Fibroblast of skin of left biceps (primary cell): ENCODE measurements around the gene ZC3H4.
"Not testable (repeated sequence)": the region's sequence is repeated elsewhere in the genome, so short reads cannot be mapped to it uniquely, and the experiment has no call there.

Experiments used
- DNase-seq, 2 experiments: peaks; one replicate each; pipeline ENCODE4 v3.0.0-alpha.2; 2013; ENCODE audit warnings: low read depth in 2 of 2

The ZC3H4 gene

GRCh38 chr19:47107953-47108746, 5.4 kb downstream of the ZC3H4 start:
- DNase-seq: no peak

GRCh38 chr19:47107202-47107952, 6.2 kb downstream of the ZC3H4 start:
- no peak for DNase-seq

GRCh38 chr19:47106821-47107201, 6.8 kb downstream of the ZC3H4 start:
- DNase-seq: no peak

GRCh38 chr19:47105874-47106273, 7.7 kb downstream of the ZC3H4 start:
- DNase-seq: no peak

DNA sequence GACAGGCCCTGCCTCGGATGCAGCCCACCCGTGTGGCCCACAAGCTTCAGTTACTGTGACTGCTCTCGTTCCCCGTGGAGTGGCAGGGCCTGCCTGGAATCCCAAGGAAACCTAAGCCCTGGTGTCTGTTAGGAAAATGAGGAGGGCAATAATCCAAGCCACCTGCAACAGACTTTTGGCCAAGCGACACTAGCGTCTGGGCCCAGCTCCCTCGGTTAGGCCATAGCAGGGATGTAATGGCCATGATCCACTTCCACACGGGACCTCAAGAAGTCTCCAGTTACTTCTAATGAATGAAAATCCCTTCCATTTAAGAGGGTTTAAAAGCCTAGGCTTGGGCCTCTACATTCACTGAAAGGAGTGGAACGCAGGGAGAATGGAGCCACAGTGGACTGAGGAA, 8.9 kb downstream of the ZC3H4 start:
- no peak for DNase-seq

- no peak for DNase-seq
Observed at GRCh38 chr19:47102346-47103060, 11.1 kb downstream of the ZC3H4 start.

GRCh38 chr19:47101116-47101515, 12.5 kb downstream of the ZC3H4 start:
- not testable (repeated sequence) for DNase-seq

GRCh38 chr19:47100290-47100689, 13.3 kb downstream of the ZC3H4 start:
- DNase-seq: no peak

DNA sequence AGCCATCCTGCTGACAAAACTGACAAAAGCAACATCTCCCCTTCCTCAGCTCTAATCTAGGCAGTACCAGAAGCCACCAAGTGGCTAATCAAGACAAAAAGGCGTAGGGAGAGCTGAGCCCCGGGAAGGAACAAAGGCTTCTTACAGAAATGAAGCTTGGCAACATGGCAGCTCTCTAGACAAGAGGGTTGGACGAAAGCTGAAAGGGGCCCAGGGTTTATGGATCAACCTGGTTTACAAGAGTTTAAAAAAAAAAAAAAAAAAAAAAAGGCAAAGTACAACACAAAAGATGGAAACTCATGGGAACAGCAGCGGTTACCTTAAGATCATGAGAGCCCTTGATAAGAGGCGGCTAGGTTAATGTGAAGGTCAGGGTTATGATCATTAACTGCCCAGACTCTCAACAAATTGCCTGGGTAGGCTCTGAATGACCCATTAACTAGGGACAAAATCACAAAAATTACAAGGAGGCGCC, 14.0 kb downstream of the ZC3H4 start:
- DNase-seq: no peak

GRCh38 chr19:47098608-47099007, 15.0 kb downstream of the ZC3H4 start:
- no peak for DNase-seq

DNA sequence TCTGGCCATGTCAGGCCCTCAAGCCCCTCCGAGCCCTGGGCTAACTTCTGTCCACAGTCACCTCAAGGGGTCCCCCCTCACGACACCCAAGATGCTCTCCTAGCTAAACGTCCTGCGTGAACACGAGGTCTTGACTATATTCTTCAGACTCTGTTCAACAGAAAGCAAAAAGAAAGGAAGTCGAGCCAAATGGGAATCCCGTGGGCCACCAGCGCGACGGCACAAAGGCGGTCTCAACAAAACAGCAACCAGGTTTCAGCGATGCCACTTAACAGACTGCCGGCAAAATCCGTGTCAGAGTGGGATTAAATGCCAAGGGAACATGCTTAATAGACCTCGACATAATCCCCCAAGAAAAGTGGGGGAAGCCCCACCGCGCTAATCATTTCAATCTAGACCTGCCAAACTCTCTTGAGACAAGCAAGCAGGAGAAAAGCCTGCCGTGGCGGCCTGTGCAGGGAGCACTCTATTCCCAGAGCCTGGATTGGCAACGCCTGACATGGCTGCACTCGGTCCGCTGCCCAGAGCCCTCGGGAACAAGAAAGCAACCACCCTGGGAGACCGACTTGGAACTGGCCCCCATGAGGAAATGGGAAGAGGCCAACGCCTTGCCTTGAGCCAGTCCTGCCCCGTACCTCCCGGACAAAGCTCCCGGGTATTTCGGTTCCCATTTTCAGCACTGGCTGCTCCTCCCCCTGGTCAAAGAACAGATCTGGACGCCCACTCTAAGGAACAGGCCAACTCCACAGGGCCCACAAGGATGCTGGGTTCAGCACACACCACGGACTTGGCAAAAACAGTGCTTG, 16.0 kb downstream of the ZC3H4 start:
- DNase-seq: no peak

DNA sequence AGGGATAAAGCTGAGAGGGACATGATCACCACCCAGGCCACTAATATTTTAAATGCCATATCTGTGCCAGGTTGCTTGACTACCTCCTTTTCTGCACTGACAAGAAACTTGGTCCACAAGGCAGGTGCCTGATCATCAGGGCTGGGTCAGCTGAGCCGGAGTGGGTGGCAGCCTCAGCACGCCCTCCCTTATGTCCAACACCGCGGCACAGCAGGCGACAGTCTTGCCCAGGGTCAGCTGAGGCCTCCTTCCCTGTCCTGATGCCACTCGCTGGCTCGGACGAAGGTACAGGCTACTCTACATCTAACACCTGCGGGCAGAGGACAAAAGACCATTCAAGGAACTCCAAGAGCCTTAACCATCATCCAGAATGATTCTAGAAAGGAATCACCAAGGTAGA, 16.9 kb downstream of the ZC3H4 start:
- no peak for DNase-seq

GRCh38 chr19:47096100-47096704, 17.4 kb downstream of the ZC3H4 start:
- DNase-seq: no peak

DNA sequence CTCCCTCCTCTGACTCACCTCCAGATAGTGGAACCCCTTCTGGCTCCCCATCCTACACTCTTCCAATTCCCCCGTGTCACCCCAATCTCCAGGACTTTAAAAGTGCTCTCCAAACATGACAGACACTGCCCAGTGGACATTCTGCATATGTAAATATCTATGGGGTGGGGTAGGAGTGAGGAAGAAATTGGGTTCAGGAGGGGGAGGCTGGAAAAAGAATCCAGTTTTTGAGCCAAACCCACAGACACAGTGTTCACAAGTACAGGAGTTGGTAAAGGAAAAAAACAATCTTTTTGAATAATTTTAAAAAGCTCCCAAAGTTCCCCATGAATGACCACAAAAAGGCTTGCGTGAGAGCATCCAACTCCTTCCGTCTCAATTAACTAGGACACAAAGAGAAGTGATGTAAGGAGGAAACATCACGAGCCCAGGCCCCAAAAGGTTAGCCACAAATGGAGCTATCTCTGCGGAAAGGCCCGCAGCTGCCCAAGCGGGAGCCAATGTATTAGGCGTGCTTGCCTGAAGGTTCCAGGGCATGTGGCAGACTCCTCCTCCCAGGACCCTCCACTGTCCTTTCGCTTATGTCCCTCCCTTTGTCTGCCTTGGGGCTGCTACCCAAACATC, 18.0 kb downstream of the ZC3H4 start:
- no peak for DNase-seq

DNA sequence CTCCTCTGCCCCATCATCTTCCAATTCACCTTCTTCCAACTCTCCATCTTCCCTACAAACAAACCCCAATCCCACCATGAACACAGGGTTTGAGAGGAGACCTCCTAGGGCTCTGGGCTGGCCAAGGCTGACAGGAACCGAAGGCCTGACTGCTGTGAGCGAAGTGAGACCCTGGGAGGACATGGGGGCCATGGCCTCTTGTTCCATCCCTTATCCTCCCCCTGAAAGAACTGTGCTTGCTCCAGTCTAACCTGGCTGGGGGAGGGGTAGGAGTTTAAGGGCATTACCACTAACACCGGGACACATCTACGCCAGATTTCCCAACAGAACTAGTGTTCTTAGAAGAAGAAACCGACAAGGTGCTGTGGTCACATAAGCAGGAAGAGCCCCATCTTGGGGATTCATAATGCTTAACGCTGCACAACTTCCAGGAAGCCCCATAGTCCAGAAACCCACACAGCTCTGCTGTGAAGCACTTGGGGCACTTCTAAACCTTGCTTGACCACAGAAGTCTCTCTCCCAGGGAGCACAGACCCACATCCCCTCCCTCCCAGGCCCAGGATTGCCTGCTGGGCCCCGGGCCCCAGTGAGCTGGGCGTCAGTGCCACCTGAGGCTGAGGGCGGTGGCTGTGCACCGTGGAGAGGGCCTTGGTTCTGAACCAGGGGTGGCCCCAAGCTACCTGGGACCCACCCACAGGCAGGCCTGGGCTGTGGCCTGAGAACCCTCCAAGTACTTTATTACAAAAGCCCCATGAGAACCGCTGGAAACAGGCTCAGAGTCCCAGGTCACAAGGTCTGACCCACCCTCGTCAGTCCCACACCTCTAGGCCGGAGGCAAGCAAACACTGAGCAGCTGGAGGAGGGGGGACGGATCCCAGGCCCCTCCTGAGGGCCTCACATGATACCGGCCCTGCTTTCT, 18.8 kb downstream of the ZC3H4 start:
- DNase-seq: no peak

GRCh38 chr19:47093841-47094240, 19.7 kb downstream of the ZC3H4 start:
- DNase-seq: no peak

DNA sequence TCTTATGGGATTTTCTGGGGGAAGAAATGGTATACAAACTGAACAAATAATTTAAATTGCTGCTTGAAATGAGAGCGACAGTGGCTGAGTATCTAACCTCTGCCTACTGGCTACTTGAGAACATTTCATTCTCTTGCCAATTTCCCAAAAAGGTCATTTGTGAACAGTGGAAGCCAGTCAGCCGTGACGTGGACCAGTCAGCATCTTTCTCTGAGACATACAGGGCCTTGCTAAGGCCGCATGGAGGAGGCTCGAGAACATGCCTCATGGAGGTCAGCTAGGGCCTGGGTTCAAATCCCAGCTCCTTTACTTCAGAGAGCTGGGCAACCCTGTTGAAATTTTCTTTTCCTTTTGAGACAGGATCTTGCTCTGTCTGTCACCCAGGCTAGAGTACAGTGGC, 20.3 kb downstream of the ZC3H4 start:
- DNase-seq: no peak

- no peak for DNase-seq
Observed at GRCh38 chr19:47089767-47090350, 23.7 kb downstream of the ZC3H4 start.

DNA sequence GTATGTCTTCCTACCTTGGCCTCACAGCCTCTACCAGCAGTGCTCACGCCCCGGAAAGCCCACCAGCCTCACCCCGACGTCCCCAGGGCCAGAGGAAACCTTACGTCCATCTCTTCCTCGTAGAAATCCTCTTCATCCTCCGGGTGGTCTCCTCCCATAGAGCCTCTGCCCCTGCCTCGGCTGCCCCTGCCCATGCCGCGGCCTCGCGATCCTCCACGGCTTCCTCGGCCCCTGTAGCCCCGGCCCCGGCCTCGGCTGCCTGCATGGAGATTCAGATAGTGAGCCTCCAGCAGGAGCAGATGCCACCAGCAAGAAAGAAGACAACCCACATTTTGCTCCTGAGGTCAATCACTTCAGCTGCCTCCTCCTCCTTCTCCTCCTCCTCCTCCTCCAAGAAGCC, 27.3 kb downstream of the ZC3H4 start:
- DNase-seq: no peak
